HG02759 (cell line): Measurements from ENCODE around the gene TBCC.

ENCODE experiments used
- ATAC-seq: cut with Tn5 transposase; IDR thresholded peaks from one replicate; pipeline ENCODE4 v1.9.1; 2021; ENCODE audit warnings: mild to moderate bottlenecking, moderate library complexity; ENCODE audit not compliant: unreplicated experiment

TBCC gene

GRCh38 chr6:42774201-42774600 is 28.3 kb upstream of the TBCC start:
- no peak for ATAC-seq

GRCh38 chr6:42771741-42772100 is 25.8 kb upstream of the TBCC start:
- ATAC-seq, result peak; percentile 30

- ATAC-seq, result no peak
These were observed 23.9 kb upstream of the TBCC start for GRCh38 chr6:42769836-42770235.

GRCh38 chr6:42769051-42769450 is 23.1 kb upstream of the TBCC start:
- no peak for ATAC-seq

- no peak for ATAC-seq
These were observed 20.3 kb upstream of the TBCC start for GRCh38 chr6:42766163-42766670.

- ATAC-seq, result no peak
These were observed 19.2 kb upstream of the TBCC start for GRCh38 chr6:42764911-42765648.

- no peak for ATAC-seq
These were observed 17.0 kb upstream of the TBCC start for GRCh38 chr6:42762950-42763349.

GRCh38 chr6:42762426-42762859 is 16.5 kb upstream of the TBCC start:
- ATAC-seq, result no peak

GRCh38 chr6:42761287-42762067 is 15.6 kb upstream of the TBCC start:
- ATAC-seq, result no peak

GRCh38 chr6:42758756-42759430 is 13.0 kb upstream of the TBCC start:
- ATAC-seq, result no peak

- ATAC-seq, result no peak
These were observed 10.8 kb upstream of the TBCC start for GRCh38 chr6:42756722-42757121.

- no peak for ATAC-seq
These were observed 8.9 kb upstream of the TBCC start for GRCh38 chr6:42754759-42755158.

GRCh38 chr6:42751055-42751454 is 5.2 kb upstream of the TBCC start:
- no peak for ATAC-seq

- ATAC-seq, result no peak
These were observed 2.4 kb upstream of the TBCC start for GRCh38 chr6:42748203-42748898.

- peak; percentile 67 for ATAC-seq
These were observed 824 bp upstream of the TBCC start for GRCh38 chr6:42746463-42747391.

GRCh38 chr6:42745083-42745639 is 742 bp downstream of the TBCC start:
- ATAC-seq, result no peak

GRCh38 chr6:42744351-42744893 is 1.5 kb downstream of the TBCC start:
- no peak for ATAC-seq

GRCh38 chr6:42742116-42742894 is 3.6 kb downstream of the TBCC start:
- no peak for ATAC-seq

- no peak for ATAC-seq
These were observed 5.2 kb downstream of the TBCC start for GRCh38 chr6:42740725-42741124.
